Right lobe of liver (tissue), 6 donors: ENCODE measurements around the gene DSC2. TPM values are rescaled to one million over a fixed set of nuclear protein-coding genes. Genes with fewer than 3 reads are reported as not detected.

ENCODE experiments used
- ATAC-seq, 4 donors: fragments of 200-7000 bp; cut with Tn5 transposase; one replicate each; pipeline ENCODE4 v1.9.1; 2020; ENCODE audit warnings: mild to moderate bottlenecking in 4 of 4, moderate library complexity in 4 of 4
- DNase-seq, 3 donors: peaks; one replicate each; pipeline ENCODE4 v3.0.0-alpha.2; 2020
- H3K27ac ChIP-seq, 3 donors: fragments of 200-600 bp; one replicate each; pipeline ENCODE4 v1.8.0; 2022
- H3K27me3 ChIP-seq, 2 donors: fragments of 200-600 bp; one replicate each; pipeline ENCODE4 v1.8.0; 2022
- H3K36me3 ChIP-seq, 4 donors: fragments of 200-600 bp; sonication (generic) in 1 of 4; one replicate each; pipeline versions ENCODE4 v1.5.1 to v1.8.0; 2017 to 2022; ENCODE audit warnings: control low read depth in 1 of 4
- H3K4me1 ChIP-seq, 4 donors: fragments of 200-600 bp; sonication (generic) in 1 of 4; one replicate each; pipeline versions ENCODE4 v1.5.1 to v1.8.0; 2017 to 2022; ENCODE audit warnings: control low read depth in 1 of 4
- H3K4me3 ChIP-seq, 3 donors: fragments of 200-600 bp; one replicate each; pipeline ENCODE4 v1.8.0; 2022
- H3K9me3 ChIP-seq, 4 donors: fragments of 200-600 bp; sonication (generic) in 1 of 4; one replicate each; pipeline versions ENCODE4 v1.5.1 to v1.8.0; 2017 to 2022; ENCODE audit warnings: control low read depth in 1 of 4
- CTCF ChIP-seq, 4 donors: fragments of 200-600 bp in 3 of 4; fragments of 450-650 bp in 1 of 4; IDR thresholded peaks; one replicate each; pipeline versions ENCODE4 v1.5.1 to v1.8.0; 2016 to 2022; ENCODE audit warnings: antibody characterized with exemption in 4 of 4, mild to moderate bottlenecking in 2 of 4
- POLR2A ChIP-seq: fragments of 450-650 bp; IDR thresholded peaks from one replicate; pipeline ENCODE4 v1.6.1; 2017; ENCODE audit warnings: antibody characterized with exemption, mild to moderate bottlenecking
- WGBS: methylation state at CpG from one replicate; pipeline ENCODE4 v1.1.6; 2018; ENCODE audit warnings: low coverage, low lambda C conversion rate; ENCODE audit not compliant: insufficient coverage; ENCODE audit errors: missing lambda C conversion rate; 5-methylcytosine and 5-hydroxymethylcytosine counted together
- intact Hi-C, 2 donors: fragments of 100-400 bp; cut with DNase I; formaldehyde crosslinking; loops; one replicate each; pipeline versions ENCODE4 v1.11.2 to v1.14.1; 2022
- total RNA-seq, 6 experiments: library from RNA; depleted of rRNA in 2 of 6; stranded (reverse); fragments of >200 nt in 2 of 6; fragmentation: NEBNext Ultra II Directional in 3 of 6; extraction: Animal tissue kit (Norgen Biotek cat#: 25700) in 3 of 6; gene quantifications; one replicate each; pipeline versions ENCODE4 v1.1.0 to v1.2.4, GENCODE V29; 2016 to 2023
- donor health status: DM: no; HTN: yes; CAD: no.
- donor health status: DM: no; HTN: no; CAD: no.
- donor health status: DM: no; HTN: no; CAD: no.
- donor health status: DM: no; HTN: yes; CAD: no.
- donor health status: DM: no; HTN: yes; CAD: no.

DSC2 gene
- total RNA-seq, 6 experiments from 2014 or later: 4.4 to 9.7 (median 6.6) TPM

DNA sequence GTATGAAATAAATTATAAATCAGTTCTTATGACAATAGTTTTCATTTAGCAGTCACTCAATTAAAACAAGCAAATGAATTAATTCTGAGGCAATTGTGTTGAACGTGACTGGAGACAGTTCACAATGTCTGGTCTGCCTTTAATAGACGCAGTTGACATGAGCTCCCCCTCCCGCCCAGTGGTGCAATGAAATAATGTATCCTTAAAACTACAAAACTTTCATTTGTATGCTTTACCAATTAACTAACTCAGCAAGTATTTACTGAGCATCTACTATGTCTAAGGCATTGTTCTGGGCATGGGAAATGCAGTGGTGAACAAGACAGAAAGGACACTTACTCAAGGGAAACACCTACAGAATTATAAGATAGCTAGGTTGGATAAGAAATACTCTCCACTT is 3.5 kb upstream of the DSC2 start:
- Histone ChIP-seq H3K9me3 (no peaks in the 10 kb centered on the region), H3K4me1 (no peaks in the 10 kb centered on the region), H3K4me3 (no peak overlapping the region), H3K27ac (no peak overlapping the region), H3K27me3 (no peaks in the 10 kb centered on the region), H3K36me3 (no peaks in the 10 kb centered on the region)
- TF ChIP-seq POLR2A (no peak), CTCF (IDR thresholded peaks at IDR 0.05) (no peak)
- DNase-seq (no peak), ATAC-seq (no peak)
- intact Hi-C loops: no loop called here
- 84% methylated on average over 3 of the region's 3 CpGs for WGBS

GRCh38 chr18:31104444-31104843 is 2.2 kb upstream of the DSC2 start:
- Histone ChIP-seq H3K27ac (no peak overlapping the region), H3K9me3 (no peaks in the 10 kb centered on the region), H3K27me3 (no peaks in the 10 kb centered on the region), H3K4me1 (peaks cover 0 to 6% (median 0%) of the 10 kb centered on the region in 4 donors), H3K36me3 (no peaks in the 10 kb centered on the region), H3K4me3 (no peak overlapping the region)
- TF ChIP-seq CTCF (IDR thresholded peaks at IDR 0.05): no peak
- TF ChIP-seq POLR2A: no peak
- 70% methylated on average over 3 of the region's 3 CpGs for WGBS
- ATAC-seq: no peak
- intact Hi-C loops: no loop called here
- DNase-seq: no peak

DNA sequence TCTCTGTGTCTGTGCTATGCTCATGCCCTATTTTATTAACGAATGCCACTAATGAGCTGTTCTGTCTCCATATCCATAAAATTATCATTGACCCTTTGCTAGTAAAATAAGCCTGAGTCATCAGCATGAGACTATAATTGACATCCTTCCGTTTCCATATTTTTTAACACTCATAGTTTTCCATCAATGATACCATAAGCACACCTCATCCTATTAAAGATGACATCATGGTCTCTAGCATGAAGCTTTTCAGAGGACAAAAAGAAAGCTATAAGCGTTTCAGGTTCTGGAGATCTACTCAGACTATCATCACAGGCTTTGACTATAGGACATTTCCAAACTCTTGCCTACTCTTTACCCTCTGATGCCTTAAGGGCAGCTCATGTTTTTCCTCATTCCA is 1.2 kb upstream of the DSC2 start:
- TF ChIP-seq CTCF (IDR thresholded peaks at IDR 0.05) (no peak), POLR2A (no peak)
- Histone ChIP-seq H3K9me3 (no peaks in the 10 kb centered on the region), H3K4me1 (peaks cover 0 to 6% (median 0%) of the 10 kb centered on the region in 4 donors), H3K27me3 (no peaks in the 10 kb centered on the region), H3K4me3 (no peak overlapping the region), H3K27ac (no peak overlapping the region), H3K36me3 (no peaks in the 10 kb centered on the region)
- DNase-seq: no peak
- no peak for ATAC-seq
- WGBS: 76% methylated on average over 3 of the region's 3 CpGs
- intact Hi-C loops: no loop called here

GRCh38 chr18:31102941-31103340 is 720 bp upstream of the DSC2 start:
- Histone ChIP-seq H3K4me3 (no peak overlapping the region), H3K27ac (no peak overlapping the region), H3K4me1 (peaks cover 0 to 6% (median 0%) of the 10 kb centered on the region in 4 donors), H3K9me3 (no peaks in the 10 kb centered on the region), H3K27me3 (no peaks in the 10 kb centered on the region), H3K36me3 (no peaks in the 10 kb centered on the region)
- TF ChIP-seq CTCF (IDR thresholded peaks at IDR 0.05) (no peak), POLR2A (no peak)
- WGBS: 82% methylated on average over 2 of the region's 2 CpGs
- ATAC-seq: no peak
- intact Hi-C loops: no loop called here
- no peak for DNase-seq
